K562 (cell line): ENCODE data around the gene BLID. TPM values are rescaled to one million over a fixed set of nuclear protein-coding genes. Genes with fewer than 3 reads are reported as not detected.

ENCODE experiments used
- ATAC-seq: fragments of 200-7000 bp; cut with Tn5 transposase; 3 replicates; pipeline ENCODE4 v1.9.1; 2020; ENCODE audit warnings: moderate library complexity
- BruUV-seq: library from RNA; stranded (reverse); fragments of 400-500 nt; replicated peaks from 2 replicates; lab custom pipeline; 2021; lab: Mats Ljungman, UMichigan
- CTCF ChIA-PET: fragments of 300-600 bp; formaldehyde crosslinking; extraction: SDS; loops from one replicate; lab custom pipeline; 2021; ENCODE audit warnings: low intra/inter-chr PET ratio; lab: Yijun Ruan, JAX
- POLR2A ChIA-PET: fragments of 300-600, 350-650 bp; sonication (Branson Sonifier 250); formaldehyde crosslinking; extraction: SDS; loops from one replicate; lab custom pipeline; 2021; ENCODE audit warnings: antibody characterized with exemption, inconsistent platforms; lab: Yijun Ruan, JAX
- DNase-seq, 4 experiments: peaks; one replicate each; pipeline versions ENCODE4 v3.0.0 to v3.0.0-alpha.2; 2011 to 2018; ENCODE audit warnings: low spot score in 3 of 4, mixed read lengths in 3 of 4; ENCODE audit errors: extremely low read depth in 1 of 4
- FAIRE-seq: peaks from 2 replicates; lab custom pipeline; 2011; peaks lifted over from hg19 to GRCh38; lab: Jason Lieb, UNC
- H2AFZ ChIP-seq: 2 replicates; pipeline ENCODE4 v1.6.0; 2011; ENCODE audit warnings: low read depth, low read length, control low read depth, inconsistent platforms
- H3K27ac ChIP-seq: fragments of 200-600 bp; 3 replicates; pipeline ENCODE4 v1.8.0; 2011; ENCODE audit warnings: low read depth, mild to moderate bottlenecking, control low read depth, inconsistent platforms, low read length, moderate library complexity, mixed read lengths; ENCODE audit errors: extremely low read depth
- H3K27me3 ChIP-seq, 2 experiments: fragments of 300-600 bp in 1 of 2; 2 replicates in 1 of 2; 3 replicates in 1 of 2; pipeline versions ENCODE4 v1.6.0 to v1.8.0; 2011; ENCODE audit warnings: inconsistent platforms in 2 of 2, low read length in 2 of 2, mild to moderate bottlenecking in 1 of 2, mixed read lengths in 1 of 2, moderate library complexity in 1 of 2; ENCODE audit not compliant: control insufficient read depth in 2 of 2, insufficient read depth in 2 of 2
- H3K36me3 ChIP-seq: fragments of 300-600 bp; 3 replicates; pipeline ENCODE4 v1.8.0; 2011; ENCODE audit warnings: mild to moderate bottlenecking, low read length, inconsistent platforms; ENCODE audit not compliant: control insufficient read depth, insufficient read depth
- H3K4me1 ChIP-seq, 2 experiments: fragments of 200-600 bp in 1 of 2; replicated peaks in 1 of 2; 2 replicates in 1 of 2; 3 replicates in 1 of 2; pipeline versions ENCODE4 v1.5.1 to v1.8.0; 2011; ENCODE audit warnings: inconsistent platforms in 2 of 2, low read length in 2 of 2, mild to moderate bottlenecking in 1 of 2, mixed read lengths in 1 of 2, moderate library complexity in 1 of 2; ENCODE audit not compliant: control insufficient read depth in 2 of 2, insufficient read depth in 2 of 2
- H3K4me2 ChIP-seq: 2 replicates; pipeline ENCODE4 v1.6.1; 2011; ENCODE audit warnings: low read length, control low read depth, inconsistent platforms, mixed read lengths; ENCODE audit not compliant: insufficient read depth
- H3K4me3 ChIP-seq: fragments of 200-600 bp; sonication (generic), shearing (Covaris generic); 2 replicates; pipeline ENCODE4 v1.5.1; 2016; ENCODE audit warnings: control low read depth, inconsistent platforms
- H3K79me2 ChIP-seq: fragments of 200-600 bp; 3 replicates; pipeline ENCODE4 v1.8.0; 2011; ENCODE audit warnings: low read length, inconsistent platforms; ENCODE audit not compliant: control insufficient read depth, insufficient read depth
- H3K9ac ChIP-seq, 2 experiments: 2 replicates each; pipeline versions ENCODE4 v1.6.0 to v1.6.1; 2011; ENCODE audit warnings: low read depth in 2 of 2, low read length in 2 of 2, control low read depth in 1 of 2, inconsistent platforms in 1 of 2, mild to moderate bottlenecking in 1 of 2, mixed read lengths in 1 of 2; ENCODE audit not compliant: insufficient read depth in 1 of 2
- H3K9me1 ChIP-seq: one replicate; pipeline ENCODE4 v1.6.0; 2011; ENCODE audit warnings: inconsistent platforms, mild to moderate bottlenecking, low read length, moderate library complexity; ENCODE audit not compliant: control insufficient read depth, insufficient read depth
- H3K9me3 ChIP-seq: replicated peaks from 2 replicates; pipeline ENCODE4 v1.5.1; 2011; ENCODE audit warnings: low read depth, low read length, inconsistent platforms; ENCODE audit not compliant: control insufficient read depth, insufficient read depth
- H4K20me1 ChIP-seq: replicated peaks from 2 replicates; pipeline ENCODE4 v1.6.1; 2011; ENCODE audit warnings: low read length, inconsistent platforms, mixed read lengths; ENCODE audit not compliant: control insufficient read depth, insufficient read depth
- ATF1 ChIP-seq, 2 experiments: fragments of 450-650 bp in 1 of 2; IDR thresholded peaks; 2 replicates each; pipeline ENCODE4 v1.6.1; 2016; ENCODE audit warnings: missing compliant biosample characterization in 1 of 2, missing genetic modification characterization in 1 of 2
- ELF1 ChIP-seq: fragments of 200-800 bp; sonication (Bioruptor generic); IDR thresholded peaks from 2 replicates; pipeline ENCODE4 v1.6.1; 2016; ENCODE audit warnings: missing genetic modification characterization, missing compliant biosample characterization
- ETV6 ChIP-seq, 3 experiments: fragments of 150-350 bp in 1 of 3; sonication (generic) in 1 of 3; formaldehyde crosslinking in 1 of 3; IDR thresholded peaks; 2 replicates each; pipeline versions ENCODE4 v1.6.1 to v1.8.0; 2014 to 2022; ENCODE audit warnings: borderline replicate concordance in 2 of 3, low read depth in 2 of 3, antibody characterized with exemption in 1 of 3, low read length in 1 of 3, mild to moderate bottlenecking in 1 of 3, missing genetic modification reagents in 1 of 3
- HIVEP1 ChIP-seq: fragments of 250-450 bp; sonication (Bioruptor Pico); IDR thresholded peaks from 2 replicates; pipeline ENCODE4 v1.4.0; 2020; ENCODE audit warnings: mild to moderate bottlenecking
- KLF16 ChIP-seq: IDR thresholded peaks from 2 replicates; pipeline ENCODE4 v1.6.1; 2016; ENCODE audit warnings: antibody characterized with exemption
- MAX ChIP-seq: sonication (generic); formaldehyde crosslinking; IDR thresholded peaks from 2 replicates; pipeline ENCODE4 v1.9.0; 2022; ENCODE audit warnings: mild to moderate bottlenecking, missing genetic modification reagents
- POLR2G ChIP-seq: fragments of 200-400 bp; formaldehyde crosslinking; IDR thresholded peaks from 2 replicates; pipeline ENCODE4 v1.6.1; 2017; ENCODE audit warnings: low read depth, mild to moderate bottlenecking, antibody characterized with exemption, low read length, moderate library complexity
- ZBED1 ChIP-seq: IDR thresholded peaks from 2 replicates; pipeline ENCODE4 v1.6.1; 2014
- WGBS: fragments of 100-300 bp; shearing (Covaris generic); methylation state at CpG from one replicate; pipeline ENCODE4 v1.1.6; 2016; ENCODE audit warnings: low coverage, mixed read lengths; ENCODE audit not compliant: insufficient coverage; ENCODE audit errors: missing lambda C conversion rate; 5-methylcytosine and 5-hydroxymethylcytosine counted together
- in situ Hi-C: fragments of 300-500 bp; cut with MboI; formaldehyde crosslinking; loops from 4 replicates; pipeline ENCODE4 v1.15.0; 2018; ENCODE audit warnings: inconsistent platforms, mixed read lengths
- intact Hi-C: fragments of 100-400 bp; cut with micrococcal nuclease; formaldehyde crosslinking; loops from 2 replicates; pipeline ENCODE4 v1.14.2; 2022
- polyA plus RNA-seq, 8 experiments: library from polyadenylated mRNA; depleted of rRNA in 4 of 8; stranded (reverse) in 5 of 8; unstranded in 3 of 8; fragments of >200 nt; fragmentation: Nextera tagmentation in 2 of 8; fragmentation: Illumina TruSeq in 1 of 8; extraction: Ambion mirVana in 2 of 8; extraction: Trizol in 1 of 8; gene quantifications; 2 replicates each; pipeline versions ENCODE4 v1.2.1 to v1.2.3, GENCODE V29; 2011 to 2014; ENCODE audit warnings: inconsistent platforms in 1 of 8, missing spikeins in 1 of 8
- total RNA-seq, 7 experiments: library from RNA; depleted of rRNA in 6 of 7; stranded (reverse); fragments of >200 nt in 6 of 7; fragmentation: Illumina TruSeq in 2 of 7; extraction: Trizol in 2 of 7; gene quantifications; 2 replicates each; pipeline versions ENCODE4 v1.2.1 to v1.2.3, GENCODE V29; 2011 to 2021; ENCODE audit warnings: low replicate concordance in 1 of 7

Gene BLID
- total and polyA plus RNA-seq, 9 of the 15 experiments (the other 6 are each of a cell fraction or from before 2014, with no cell fraction given): not detected

- Histone ChIP-seq H4K20me1 (no peaks in the 10 kb centered on the region), H3K27me3 (no peaks in the 10 kb centered on the region), H3K4me2 (no peak overlapping the region)
- no peak for FAIRE-seq
- in situ Hi-C loops: no loop called here
- TF ChIP-seq ELF1 (tag): no peak
- TF ChIP-seq ATF1 (CRISPR knock-in tag; IDR thresholded peaks at IDR 0.05): no peak
- TF ChIP-seq ATF1 (tag; IDR thresholded peaks at IDR 0.05): no peak
- no peak for TF ChIP-seq POLR2G
- TF ChIP-seq ETV6 (IDR thresholded peaks at IDR 0.05; ENCODE audit: borderline replicate concordance in 1 of 2, low read depth in 2 of 2, low read length in 1 of 2): no peak
- TF ChIP-seq ETV6 (CRISPR knock-in tag; IDR thresholded peaks at IDR 0.05; ENCODE audit: borderline replicate concordance): no peak
- no peak for TF ChIP-seq MAX
- TF ChIP-seq HIVEP1 (CRISPR knock-in tag): no peak
- no peak for TF ChIP-seq ZBED1
- TF ChIP-seq KLF16: no peak
- TF ChIP-seq, all 486 proteins: peak for 0
- Histone ChIP-seq H3K27ac (no peak overlapping the region), H3K4me3 (no peak overlapping the region), H3K9me1 (no peaks in the 10 kb centered on the region), H3K9ac (no peak overlapping the region), H3K79me2 (no peaks in the 10 kb centered on the region), H3K36me3 (no peaks in the 10 kb centered on the region), H3K9me3 (no peaks in the 10 kb centered on the region), H2AFZ (no peak overlapping the region), H3K4me1 (no peaks in the 10 kb centered on the region)
- ChIA-PET POLR2A (no interaction called here), CTCF (no interaction called here)
- DNase-seq (no peak), ATAC-seq (no peak)
- intact Hi-C loops: no loop called here
- BruUV-seq: no TSS peak
- 5% methylated on average over 4 of the region's 4 CpGs for WGBS
Measured at GRCh38 chr11:122149202-122149601, 33.2 kb upstream of the BLID start.
